HEK293 (cell line): ENCODE results near the gene EBF3.

Source experiments
- GFI1B ChIP-seq: fragments of 450-650 bp; formaldehyde crosslinking; IDR thresholded peaks from 2 replicates; pipeline ENCODE4 v1.5.1; 2016; ENCODE audit warnings: missing biosample characterization, missing genetic modification characterization
- GLI2 ChIP-seq: fragments of 450-650 bp; formaldehyde crosslinking; IDR thresholded peaks from 2 replicates; pipeline ENCODE4; 2017; ENCODE audit warnings: missing biosample characterization, missing genetic modification characterization, low read depth, borderline replicate concordance
- GLI4 ChIP-seq: fragments of 450-650 bp; formaldehyde crosslinking; IDR thresholded peaks from 2 replicates; pipeline ENCODE4 v1.5.1; 2016; ENCODE audit warnings: missing biosample characterization, missing genetic modification characterization
- HIC1 ChIP-seq: fragments of 450-650 bp; formaldehyde crosslinking; IDR thresholded peaks from 2 replicates; pipeline ENCODE4 v1.5.1; 2016; ENCODE audit warnings: missing biosample characterization, missing genetic modification characterization
- KLF10 ChIP-seq: fragments of 450-650 bp; IDR thresholded peaks from 2 replicates; pipeline ENCODE4 v1.5.1; 2018; ENCODE audit warnings: missing biosample characterization, mild to moderate bottlenecking, missing genetic modification characterization
- OVOL3 ChIP-seq: fragments of 450-650 bp; formaldehyde crosslinking; IDR thresholded peaks from 2 replicates; pipeline ENCODE4 v1.5.1; 2016; ENCODE audit warnings: missing biosample characterization, missing genetic modification characterization
- PATZ1 ChIP-seq: fragments of 450-650 bp; formaldehyde crosslinking; IDR thresholded peaks from 2 replicates; pipeline ENCODE4 v1.5.1; 2016; ENCODE audit warnings: missing biosample characterization, missing genetic modification characterization
- WT1 ChIP-seq: fragments of 450-650 bp; formaldehyde crosslinking; IDR thresholded peaks from 2 replicates; pipeline ENCODE4 v1.5.1; 2016; ENCODE audit warnings: missing biosample characterization, missing genetic modification characterization
- ZBTB11 ChIP-seq: fragments of 450-650 bp; formaldehyde crosslinking; conservative IDR thresholded peaks from 2 replicates; pipeline ENCODE4 v1.5.1; 2016; ENCODE audit warnings: low read depth, missing biosample characterization, missing genetic modification characterization
- ZBTB6 ChIP-seq: fragments of 450-650 bp; formaldehyde crosslinking; IDR thresholded peaks from 2 replicates; pipeline ENCODE4 v1.5.1; 2017; ENCODE audit warnings: missing biosample characterization, missing genetic modification characterization
- ZFP37 ChIP-seq: fragments of 450-650 bp; formaldehyde crosslinking; IDR thresholded peaks from 2 replicates; pipeline ENCODE4 v1.5.1; 2016; ENCODE audit warnings: missing biosample characterization, missing genetic modification characterization
- ZNF132 ChIP-seq: fragments of 450-650 bp; formaldehyde crosslinking; IDR thresholded peaks from 2 replicates; pipeline ENCODE4 v1.5.1; 2017; ENCODE audit warnings: missing biosample characterization, missing genetic modification characterization, borderline replicate concordance
- ZNF148 ChIP-seq: fragments of 450-650 bp; formaldehyde crosslinking; IDR thresholded peaks from 2 replicates; pipeline ENCODE4 v1.5.0; 2017; ENCODE audit warnings: missing biosample characterization, missing genetic modification characterization, borderline replicate concordance
- ZNF169 ChIP-seq: fragments of 450-650 bp; formaldehyde crosslinking; IDR thresholded peaks from 2 replicates; pipeline ENCODE4 v1.5.1; 2016; ENCODE audit warnings: missing biosample characterization, missing genetic modification characterization
- ZNF184 ChIP-seq: fragments of 450-650 bp; IDR thresholded peaks from 2 replicates; pipeline ENCODE4 v1.5.1; 2018; ENCODE audit warnings: missing biosample characterization, mild to moderate bottlenecking, missing genetic modification characterization
- ZNF221 ChIP-seq: fragments of 450-650 bp; formaldehyde crosslinking; IDR thresholded peaks from 2 replicates; pipeline ENCODE4 v1.5.1; 2017; ENCODE audit warnings: missing biosample characterization, missing genetic modification characterization, borderline replicate concordance
- ZNF239 ChIP-seq: fragments of 450-650 bp; formaldehyde crosslinking; IDR thresholded peaks from 2 replicates; pipeline ENCODE4 v1.5.1; 2016; ENCODE audit warnings: missing biosample characterization, missing genetic modification characterization
- ZNF37A ChIP-seq: fragments of 450-650 bp; IDR thresholded peaks from 2 replicates; pipeline ENCODE4 v1.5.1; 2018; ENCODE audit warnings: missing biosample characterization, missing genetic modification characterization
- ZNF473 ChIP-seq: fragments of 450-650 bp; formaldehyde crosslinking; IDR thresholded peaks from 2 replicates; pipeline ENCODE4 v1.5.1; 2017; ENCODE audit warnings: missing biosample characterization, missing genetic modification characterization
- ZNF513 ChIP-seq: fragments of 450-650 bp; IDR thresholded peaks from 2 replicates; pipeline ENCODE4 v1.5.1; 2018; ENCODE audit warnings: missing biosample characterization, missing genetic modification characterization
- ZNF521 ChIP-seq: fragments of 450-650 bp; formaldehyde crosslinking; IDR thresholded peaks from 2 replicates; pipeline ENCODE4 v1.5.1; 2017; ENCODE audit warnings: missing biosample characterization, mild to moderate bottlenecking, missing genetic modification characterization
- ZNF549 ChIP-seq: fragments of 450-650 bp; IDR thresholded peaks from 2 replicates; pipeline ENCODE4 v1.5.1; 2018; ENCODE audit warnings: missing biosample characterization, missing genetic modification characterization, mild to moderate bottlenecking, inconsistent platforms, moderate library complexity
- ZNF560 ChIP-seq: fragments of 450-650 bp; formaldehyde crosslinking; IDR thresholded peaks from 2 replicates; pipeline ENCODE4 v1.5.1; 2017; ENCODE audit warnings: missing biosample characterization, missing genetic modification characterization, borderline replicate concordance
- ZNF654 ChIP-seq: fragments of 450-650 bp; formaldehyde crosslinking; IDR thresholded peaks from 2 replicates; pipeline ENCODE4 v1.5.1; 2016; ENCODE audit warnings: low read depth, missing biosample characterization, missing genetic modification characterization
- ZNF707 ChIP-seq: fragments of 450-650 bp; formaldehyde crosslinking; IDR thresholded peaks from 2 replicates; pipeline ENCODE4 v1.5.1; 2016; ENCODE audit warnings: missing biosample characterization, missing genetic modification characterization
- ZNF792 ChIP-seq: fragments of 450-650 bp; formaldehyde crosslinking; IDR thresholded peaks from 2 replicates; pipeline ENCODE4 v1.5.1; 2016; ENCODE audit warnings: missing biosample characterization, missing genetic modification characterization
- ZNF830 ChIP-seq: fragments of 450-650 bp; IDR thresholded peaks from 2 replicates; pipeline ENCODE4 v1.5.0; 2018; ENCODE audit warnings: missing biosample characterization, missing genetic modification characterization, low read depth, mild to moderate bottlenecking, moderate library complexity

The EBF3 gene

GRCh38 chr10:129970465-129971364, 6.6 kb upstream of the EBF3 start (continued):
- no peak for TF ChIP-seq ZNF560 (tag by site-specific recombination)
- no peak; the same call in 1 of the 2 replicates for TF ChIP-seq ZBTB11 (tag by site-specific recombination)
- TF ChIP-seq ZNF830 (tag by site-specific recombination) = no peak
- no peak for TF ChIP-seq ZFP37 (tag by site-specific recombination)
- no peak for TF ChIP-seq ZNF521 (tag by site-specific recombination)
- no peak for TF ChIP-seq GFI1B (tag by site-specific recombination)
- no peak for TF ChIP-seq WT1 (tag by site-specific recombination)
- no peak for TF ChIP-seq ZNF184 (tag by site-specific recombination)
- TF ChIP-seq ZNF473 (tag by site-specific recombination) = no peak
- no peak for TF ChIP-seq ZNF792 (tag by site-specific recombination)
- peak; percentile 83 for TF ChIP-seq PATZ1 (tag by site-specific recombination)
- no peak for TF ChIP-seq ZNF37A (tag by site-specific recombination)
- no peak for TF ChIP-seq ZNF549 (tag by site-specific recombination)
- no peak for TF ChIP-seq ZNF239 (tag by site-specific recombination)
- TF ChIP-seq ZNF654 (tag by site-specific recombination) = no peak
- TF ChIP-seq HIC1 = no peak
- TF ChIP-seq GLI4 = no peak
- no peak for TF ChIP-seq OVOL3 (tag by site-specific recombination)
- TF ChIP-seq ZNF221 = no peak
- no peak for TF ChIP-seq ZNF132
- no peak for TF ChIP-seq ZNF148
- no peak for TF ChIP-seq GLI2
- TF ChIP-seq ZBTB6 (tag by site-specific recombination) = no peak
- no peak for TF ChIP-seq ZNF169
- TF ChIP-seq ZNF513 (tag by site-specific recombination) = no peak
- TF ChIP-seq KLF10 (tag by site-specific recombination) = no peak
- TF ChIP-seq ZNF707 (tag by site-specific recombination) = no peak
